GM18870 (cell line): Measurements from ENCODE around the gene ZNF484.
"Not testable (repeated sequence)": the region's sequence is repeated elsewhere in the genome, so short reads cannot be mapped to it uniquely, and the experiment has no call there.

Source experiments
- ATAC-seq: cut with Tn5 transposase; IDR thresholded peaks from one replicate; pipeline ENCODE4 v1.9.1; 2021; ENCODE audit warnings: moderate library complexity; ENCODE audit not compliant: unreplicated experiment

ZNF484 gene

DNA sequence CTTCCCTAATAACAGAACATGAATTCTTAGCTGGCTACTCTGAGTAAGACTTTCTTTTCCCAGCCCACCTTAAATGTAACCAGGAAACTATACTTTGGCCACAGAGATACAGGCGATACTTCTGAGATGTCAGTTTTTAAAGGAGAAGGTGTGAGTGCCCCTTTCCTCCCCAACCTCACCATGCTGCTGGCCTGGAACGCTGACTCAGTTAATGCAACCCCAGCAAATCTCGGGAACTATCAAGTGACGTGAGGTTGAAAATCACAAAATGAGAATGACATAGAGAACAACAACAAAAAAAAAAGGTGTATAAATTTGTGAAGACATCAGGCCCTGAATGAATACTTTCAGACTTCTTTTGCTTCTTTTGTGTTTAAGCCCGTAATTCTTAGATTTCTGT lies 13.7 kb downstream of the ZNF484 start:
- no peak for ATAC-seq

DNA sequence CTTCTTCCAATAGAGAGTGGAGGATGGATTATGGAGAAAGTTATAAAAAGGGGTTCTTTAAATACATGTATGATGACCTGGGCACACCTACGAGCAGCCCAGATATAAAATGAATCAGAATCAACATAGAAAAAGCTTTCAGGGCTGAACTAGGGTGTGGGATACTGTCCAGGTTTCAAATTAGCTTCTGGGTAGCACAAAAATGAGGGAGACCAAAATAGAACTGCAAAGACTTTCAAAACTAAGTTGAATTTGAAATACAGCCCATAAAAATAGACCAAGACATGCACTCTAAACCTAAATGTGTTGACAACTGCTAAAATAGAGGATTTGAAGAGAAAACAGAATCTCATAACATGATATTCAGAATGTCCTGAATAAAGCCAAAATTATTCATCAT lies 17.0 kb downstream of the ZNF484 start:
- ATAC-seq: no peak

DNA sequence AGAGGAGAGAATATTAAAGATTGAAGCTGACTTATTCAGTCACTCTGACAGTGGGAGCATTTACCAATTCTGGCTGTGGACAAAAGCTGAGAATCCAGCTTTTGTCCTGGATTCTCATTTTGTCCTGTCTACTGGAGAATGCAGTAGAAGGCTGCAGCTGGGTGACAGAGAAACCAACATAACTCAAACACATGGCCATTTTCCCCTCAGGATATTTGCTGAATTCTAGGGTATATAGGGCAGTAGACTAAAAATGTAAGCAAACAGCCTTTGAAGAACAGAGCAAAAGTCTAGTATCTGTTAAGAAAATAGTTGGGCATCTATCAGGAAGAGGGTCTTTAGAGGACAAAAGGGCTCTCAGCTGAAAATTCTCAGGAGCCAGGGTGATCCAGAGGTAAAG lies 20.6 kb downstream of the ZNF484 start:
- no peak for ATAC-seq

DNA sequence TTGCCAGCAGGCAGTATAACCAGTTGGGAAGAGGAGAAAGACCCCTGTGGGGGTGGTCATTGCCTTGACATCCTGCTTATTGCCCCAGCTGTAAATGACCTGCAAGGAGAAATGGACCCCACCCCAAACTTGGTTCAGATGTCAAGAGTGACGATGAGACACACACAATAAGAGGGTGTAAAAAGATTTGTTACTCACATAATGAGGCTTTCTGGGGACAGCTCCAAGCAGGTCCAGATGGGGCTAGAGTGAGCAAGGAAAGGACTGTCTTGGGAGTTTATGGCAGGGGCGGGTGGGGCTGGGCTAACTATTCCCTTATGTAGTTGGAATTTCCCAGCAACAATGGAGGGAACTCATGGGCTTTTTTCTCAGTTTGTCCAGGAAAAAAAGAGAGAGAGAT lies 24.1 kb downstream of the ZNF484 start:
- ATAC-seq: no peak

DNA sequence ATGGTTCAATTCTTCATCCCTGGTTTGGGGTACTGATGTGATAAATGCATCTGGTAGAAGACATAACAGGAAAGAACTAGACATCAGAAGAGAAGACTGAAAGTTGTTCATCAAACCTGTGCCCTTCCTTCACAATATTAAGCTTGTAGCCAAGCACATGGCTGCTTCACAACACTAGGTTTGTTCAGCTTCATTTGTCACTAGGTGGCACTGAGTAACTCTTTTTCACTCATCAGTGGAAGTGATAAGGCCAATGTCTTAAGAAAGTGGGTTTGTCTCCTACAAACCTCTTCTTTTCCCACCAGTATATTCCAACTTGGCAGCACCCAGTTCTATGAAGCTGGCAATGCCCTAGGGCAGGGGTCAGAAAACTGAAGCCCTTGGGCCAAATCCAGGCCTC lies 26.9 kb downstream of the ZNF484 start:
- no peak for ATAC-seq

DNA sequence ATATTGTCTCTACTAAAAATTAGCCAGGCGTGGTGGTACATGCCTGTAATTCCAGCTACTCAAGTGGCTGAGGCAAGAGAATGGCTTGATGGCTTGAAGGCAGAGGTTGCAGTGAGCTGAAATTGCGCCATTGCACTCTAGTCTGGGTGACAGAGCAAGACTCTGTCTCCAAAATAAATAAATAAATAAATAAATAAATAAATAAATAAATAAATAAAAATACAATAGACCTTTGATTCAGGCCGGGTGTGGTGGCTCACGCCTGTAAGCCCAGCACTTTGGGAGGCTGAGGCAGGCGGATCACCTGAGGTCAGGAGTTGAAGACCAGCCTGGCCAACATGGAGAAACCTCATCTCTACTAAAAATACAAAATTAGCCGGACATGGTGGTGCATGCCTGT lies 29.1 kb downstream of the ZNF484 start:
- not testable (repeated sequence) for ATAC-seq

DNA sequence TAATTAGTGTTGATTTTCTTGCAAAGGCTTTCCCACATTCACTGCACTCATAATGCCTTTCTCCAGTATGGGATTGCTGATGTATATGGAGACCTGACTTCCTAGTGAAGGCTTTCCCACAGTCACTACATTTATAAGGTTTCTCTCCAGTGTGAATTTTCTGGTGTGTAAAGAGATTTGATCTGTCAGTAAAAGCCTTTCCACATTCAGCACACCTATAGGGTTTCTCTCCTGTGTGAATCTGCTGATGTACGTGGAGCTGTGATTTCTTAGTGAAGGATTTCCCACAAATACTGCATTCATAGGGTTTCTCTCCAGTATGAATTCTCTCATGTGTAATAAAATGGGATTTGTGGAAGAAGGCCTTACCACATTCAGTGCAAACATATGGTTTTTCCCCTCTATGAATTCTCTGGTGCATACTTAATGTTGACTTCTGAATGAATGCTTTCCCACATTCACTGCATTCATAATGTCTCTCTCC lies 31.1 kb downstream of the ZNF484 start:
- no peak for ATAC-seq

DNA sequence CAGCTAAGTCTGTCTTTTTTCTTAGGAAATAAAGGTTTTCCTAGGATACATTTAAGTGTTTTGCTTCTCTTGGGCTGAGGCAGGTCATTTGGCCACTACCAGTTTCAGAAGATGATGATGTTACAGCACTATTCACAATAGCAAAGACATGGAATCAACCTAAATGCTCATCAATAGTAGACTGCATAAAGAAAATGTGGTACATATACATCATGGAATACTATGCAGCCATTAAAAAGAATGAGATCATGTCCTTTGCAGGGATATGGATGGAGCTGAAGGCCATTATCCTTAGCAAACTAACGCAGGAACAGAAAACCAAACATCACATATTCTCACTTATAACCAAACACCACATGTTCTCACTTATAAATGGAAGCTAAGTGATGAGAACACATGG lies 39.4 kb downstream of the ZNF484 start:
- not testable (repeated sequence) for ATAC-seq

DNA sequence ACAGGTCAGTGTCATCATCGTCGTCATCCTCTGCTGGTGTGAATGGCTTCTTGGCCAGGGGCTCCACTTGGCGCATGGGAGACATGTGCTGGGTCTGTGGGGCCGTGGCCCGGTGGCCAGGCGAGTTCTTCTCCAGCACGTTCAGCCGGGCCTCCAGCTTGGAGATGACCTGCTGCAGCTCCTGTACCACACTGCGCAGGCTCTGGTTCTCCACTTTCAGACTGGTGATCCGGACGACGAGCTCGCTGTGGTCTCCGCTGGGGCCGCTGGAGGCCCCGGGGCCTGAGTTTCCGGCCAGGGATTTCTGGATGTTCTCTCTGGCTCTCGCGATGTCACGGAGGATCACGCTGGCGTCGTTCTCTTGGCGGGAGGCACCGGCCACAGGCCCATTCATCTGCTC lies 40.6 kb downstream of the ZNF484 start:
- ATAC-seq: no peak

DNA sequence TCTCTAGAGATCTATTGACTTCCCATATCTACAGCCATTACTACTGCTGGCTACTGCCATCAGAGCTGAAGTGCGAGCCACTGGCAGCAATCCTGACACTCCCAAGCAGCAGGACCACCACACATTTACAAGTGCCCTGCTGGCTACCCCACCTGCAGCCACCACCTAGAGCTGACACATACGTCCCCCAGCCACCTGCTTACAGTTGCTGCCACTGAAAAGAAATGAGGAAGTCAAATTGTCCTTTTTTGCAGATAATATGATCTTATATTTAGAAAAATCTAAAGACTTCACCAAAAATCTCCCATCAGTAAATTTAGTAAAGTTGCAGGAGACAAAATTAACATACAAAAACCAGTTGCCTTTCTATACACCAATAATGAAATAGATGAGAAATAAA lies 48.4 kb downstream of the ZNF484 start:
- no peak for ATAC-seq

DNA sequence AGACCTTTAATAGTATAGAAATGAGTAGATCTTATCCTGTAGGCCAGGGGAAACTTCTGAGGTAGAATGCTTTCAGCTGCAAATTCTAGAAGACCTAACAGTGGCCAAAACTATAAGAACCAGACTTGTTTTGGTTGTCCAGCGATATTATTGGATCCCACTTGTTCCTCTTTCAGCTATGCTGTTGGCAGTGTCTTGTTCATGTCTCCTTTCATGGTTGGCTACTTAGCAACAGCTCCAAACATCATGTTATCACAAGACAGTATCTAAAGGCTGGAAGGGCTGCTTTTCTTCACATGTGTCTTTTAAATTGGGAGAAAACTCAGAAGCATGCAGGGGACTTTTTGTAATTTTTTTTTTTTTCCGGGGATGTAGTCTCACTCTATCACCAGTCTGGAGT lies 52.8 kb downstream of the ZNF484 start:
- not testable (repeated sequence) for ATAC-seq

DNA sequence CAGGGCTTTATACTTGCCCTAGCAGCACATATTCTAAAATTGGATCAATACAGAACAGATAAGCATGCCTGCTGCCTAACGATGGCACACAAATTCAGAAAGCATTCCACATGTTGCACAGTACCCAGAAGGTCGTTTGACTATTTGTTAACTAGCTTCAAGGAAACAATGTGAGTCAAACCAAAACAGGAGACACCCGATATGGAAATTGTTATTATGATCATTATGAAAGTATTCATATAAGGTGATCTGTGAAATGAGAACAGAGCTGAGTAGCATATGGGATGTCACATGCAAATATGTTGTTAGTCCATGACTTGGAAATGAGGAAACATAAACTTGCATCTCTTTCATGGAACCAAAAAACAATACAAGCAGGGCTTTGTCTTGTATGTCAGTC lies 56.9 kb downstream of the ZNF484 start:
- ATAC-seq: no peak

DNA sequence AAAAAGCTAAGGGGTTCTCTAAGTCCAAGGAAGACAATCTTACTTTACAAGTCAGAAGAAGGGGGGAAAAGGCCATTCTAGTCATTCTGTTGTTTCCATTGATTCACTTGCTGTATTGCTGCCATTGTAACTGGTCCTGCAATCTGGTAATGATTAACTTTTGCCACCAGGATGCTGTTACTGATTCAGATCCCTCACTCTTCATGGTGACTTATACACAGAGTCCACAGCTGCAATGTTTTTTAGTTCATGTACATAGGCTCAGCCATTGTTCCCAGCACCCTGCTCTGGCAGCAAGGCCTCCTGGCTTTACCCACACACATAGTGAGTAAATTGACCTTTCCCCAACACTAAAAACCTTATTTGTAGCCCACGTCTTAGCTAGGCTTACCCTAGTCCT lies 57.9 kb downstream of the ZNF484 start:
- ATAC-seq: not testable (repeated sequence)

DNA sequence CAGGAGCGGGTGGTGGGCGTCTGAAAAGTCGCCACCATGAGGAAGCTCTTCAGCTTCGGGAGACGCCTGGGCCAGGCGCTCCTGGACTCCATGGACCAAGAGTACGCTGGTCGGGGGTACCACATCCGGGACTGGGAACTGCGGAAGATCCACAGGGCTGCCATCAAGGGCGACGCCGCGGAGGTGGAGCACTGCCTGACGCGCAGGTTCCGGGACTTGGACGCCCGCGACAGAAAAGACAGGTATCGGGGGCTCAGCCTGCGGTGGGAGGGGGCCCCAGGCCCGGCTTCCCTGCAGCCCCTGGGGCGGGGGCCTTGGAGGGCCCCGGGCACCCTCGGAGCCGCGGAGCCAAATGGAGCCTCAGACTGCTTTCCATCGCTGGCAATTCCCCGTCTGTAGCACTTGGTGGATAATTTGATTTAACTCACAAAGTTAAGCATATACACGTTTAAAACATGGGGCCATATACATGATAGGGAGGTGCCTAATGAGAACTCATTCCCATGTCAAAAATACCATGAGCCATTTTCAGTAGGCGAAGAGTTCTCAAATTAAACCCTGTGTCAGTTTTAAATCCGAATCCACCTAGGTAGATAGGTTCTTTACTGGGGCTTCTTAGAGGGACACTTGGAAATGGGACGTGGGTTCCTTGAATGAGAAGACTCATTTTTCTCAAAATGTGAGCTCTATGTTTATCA lies 68.1 kb downstream of the ZNF484 start:
- ATAC-seq: not testable (repeated sequence)

DNA sequence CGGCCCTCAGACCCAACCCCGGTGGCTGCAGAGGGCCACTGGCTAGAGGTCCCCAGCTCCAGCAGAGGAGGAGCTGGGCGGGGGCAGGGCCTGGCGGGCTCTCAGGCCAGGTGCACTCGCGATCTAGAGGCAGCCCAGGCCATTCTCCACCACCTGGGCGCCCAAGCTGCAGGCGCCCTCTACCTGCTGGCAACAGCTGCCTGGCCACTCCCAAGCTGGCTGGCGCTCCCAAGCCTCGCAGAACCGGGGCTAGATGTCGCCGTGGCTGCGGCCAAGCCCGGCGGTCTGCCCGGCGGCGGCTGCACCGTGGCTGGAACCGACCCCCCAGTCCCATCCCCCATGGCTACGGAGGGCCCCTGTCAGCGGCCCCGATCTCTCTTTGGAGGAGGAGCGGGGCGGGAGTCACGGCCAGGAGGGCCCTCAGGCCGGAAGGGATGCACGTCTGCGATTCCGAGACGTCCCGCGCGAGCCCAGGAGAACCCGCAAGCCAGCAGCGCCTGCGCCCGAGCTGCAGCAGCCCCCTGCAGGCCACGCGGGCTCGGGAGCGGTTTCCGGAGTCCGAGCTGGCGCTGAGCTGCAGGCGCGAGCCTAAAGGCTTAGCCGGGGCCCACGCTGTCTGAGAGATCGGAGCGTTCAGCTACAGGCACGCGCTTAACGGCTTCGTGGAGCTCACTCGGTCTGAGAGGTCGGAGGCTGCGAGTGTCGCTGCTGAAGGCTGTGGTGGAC lies 68.9 kb downstream of the ZNF484 start:
- ATAC-seq: no peak

DNA sequence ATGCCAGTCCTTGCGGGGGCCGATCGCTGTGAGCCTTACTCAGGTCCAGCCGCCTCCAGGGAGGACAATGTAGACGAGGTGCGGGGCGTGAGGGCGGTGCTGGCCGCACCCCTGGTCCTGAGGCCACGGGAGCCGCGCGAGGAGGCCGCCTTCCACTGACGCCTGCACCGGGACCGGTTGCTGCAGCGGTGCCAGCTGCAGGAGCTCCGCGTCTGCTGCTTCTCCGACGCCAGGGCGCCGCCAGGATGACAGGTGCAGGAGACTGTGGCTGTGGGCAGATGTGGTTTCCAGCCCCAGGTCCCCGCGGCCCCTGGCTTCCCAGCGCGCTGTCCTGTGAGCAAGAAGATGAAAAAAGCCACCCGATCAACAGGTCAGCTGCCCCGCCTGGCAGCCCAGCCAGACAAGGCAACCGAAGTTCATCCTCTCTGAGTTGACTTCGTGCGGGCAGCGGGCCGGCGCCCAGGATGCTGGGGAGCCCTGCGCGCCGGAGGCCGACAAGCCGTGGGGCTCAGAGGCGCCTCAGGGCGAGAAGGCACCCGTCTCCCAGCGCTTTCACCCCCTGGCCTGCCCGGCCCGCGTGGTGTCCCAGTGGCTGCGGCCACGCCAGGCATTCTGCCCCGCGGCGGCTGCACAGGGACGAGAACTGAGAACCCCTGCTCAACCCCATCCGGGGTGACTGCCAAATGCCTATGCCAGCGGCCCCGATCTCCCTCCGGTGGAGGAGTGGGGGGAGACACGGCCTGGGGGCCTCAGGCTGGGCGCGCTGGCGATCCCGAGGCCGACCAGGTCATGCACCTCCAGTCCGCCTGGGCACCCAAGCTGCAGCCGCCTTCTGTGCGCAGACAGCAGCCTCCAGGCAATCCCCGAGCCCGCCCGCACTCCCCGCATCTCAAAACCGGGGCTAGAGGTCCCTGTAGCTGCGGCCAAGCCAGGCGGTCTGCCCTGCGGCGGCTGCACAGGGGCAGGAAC lies 69.8 kb downstream of the ZNF484 start:
- no peak for ATAC-seq

DNA sequence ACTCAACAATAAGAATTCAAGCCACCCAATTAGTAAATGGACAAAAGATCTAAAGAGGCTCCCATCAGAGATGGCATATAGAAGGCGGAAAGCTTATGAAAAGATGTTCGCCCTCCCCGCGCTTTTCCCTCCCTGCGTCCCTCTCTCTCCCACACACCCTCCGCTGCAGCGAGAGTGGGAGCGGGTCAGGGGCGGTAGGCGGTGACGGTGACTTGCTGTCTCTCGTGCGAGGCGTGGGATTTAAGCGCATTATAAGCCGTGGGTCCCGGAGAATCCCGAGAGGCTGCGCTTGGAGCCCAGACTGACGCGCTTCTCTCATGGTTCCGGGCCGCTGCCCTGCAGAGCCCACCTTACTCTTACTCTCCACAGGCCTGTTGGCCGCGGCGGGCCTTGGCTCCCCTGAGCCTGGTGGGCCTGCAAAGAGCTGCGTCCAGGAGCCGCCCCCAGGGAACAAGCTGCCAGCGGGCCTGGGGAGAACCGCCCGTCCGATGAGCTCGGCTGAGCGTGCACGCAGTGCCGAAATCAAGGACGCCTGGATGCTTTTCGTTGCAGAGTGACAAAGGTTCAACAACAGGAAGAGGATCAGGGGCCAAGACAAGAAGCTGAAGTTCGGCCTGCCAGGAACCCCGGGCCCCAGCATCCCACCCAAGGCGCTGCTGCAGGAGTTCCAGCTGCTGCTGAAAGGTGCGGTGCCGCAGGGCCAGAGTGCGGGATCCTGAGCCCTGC lies 70.6 kb downstream of the ZNF484 start:
- no peak for ATAC-seq

DNA sequence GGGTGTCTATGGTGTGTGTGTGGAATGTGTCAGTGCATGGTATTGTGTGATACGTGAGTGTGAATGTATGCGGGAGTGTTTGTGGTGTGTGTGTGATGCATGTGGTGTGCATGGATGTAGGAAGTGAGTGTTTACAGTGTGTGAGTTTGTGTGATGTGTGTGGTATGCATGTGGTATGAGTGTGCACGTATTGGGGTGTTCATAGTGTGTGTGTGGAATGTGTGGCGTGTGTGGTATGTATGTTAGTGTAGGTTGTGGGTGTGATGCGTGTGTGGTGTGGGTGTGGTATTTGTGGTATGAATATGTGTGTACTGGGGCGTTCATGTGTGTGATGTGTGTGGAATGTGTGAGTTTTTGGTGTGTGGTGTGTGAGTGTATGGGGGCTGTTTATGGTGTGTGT lies 73.1 kb downstream of the ZNF484 start:
- no peak for ATAC-seq

DNA sequence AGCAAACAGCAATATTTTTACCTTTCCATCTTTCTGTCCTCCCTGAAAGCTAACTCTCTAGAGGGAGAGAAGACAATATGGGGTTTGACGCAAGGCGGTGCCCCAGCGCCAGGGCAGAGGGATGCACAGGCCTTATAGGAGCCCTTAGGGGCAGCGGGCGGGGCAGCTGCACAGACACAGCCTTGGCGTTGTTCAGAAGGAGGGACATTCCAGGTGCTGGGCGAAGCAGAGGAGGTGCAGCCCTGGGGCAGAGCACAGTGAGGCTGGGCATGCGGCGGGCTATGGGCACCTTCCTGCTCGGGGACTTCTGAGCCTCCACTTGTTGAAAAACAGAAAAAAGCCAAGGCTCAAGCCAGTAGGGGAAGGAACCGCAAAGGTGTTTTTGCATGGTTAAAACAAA lies 79.5 kb downstream of the ZNF484 start:
- no peak for ATAC-seq

DNA sequence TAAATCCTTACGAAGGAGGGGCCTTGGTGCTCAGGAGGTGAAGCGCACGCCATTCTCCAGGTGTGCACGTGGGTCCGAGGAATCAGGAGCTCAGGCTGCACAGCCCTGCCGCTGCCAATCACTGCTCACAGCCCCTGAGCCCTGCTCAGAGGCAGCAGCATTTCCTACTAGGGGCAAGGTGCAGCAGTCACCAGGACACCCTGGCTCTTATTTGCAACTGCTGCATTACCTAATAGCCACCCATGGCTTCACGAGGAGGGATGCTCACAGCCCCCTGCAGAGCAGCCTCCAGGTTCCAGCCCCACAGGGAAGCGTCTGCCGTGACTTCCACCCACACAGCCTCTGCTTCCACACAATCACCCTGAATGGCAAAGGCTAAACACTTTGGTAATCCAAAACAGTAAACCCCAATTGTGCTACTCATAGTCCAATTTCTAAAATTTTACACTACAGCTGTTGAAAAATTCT lies 81.5 kb downstream of the ZNF484 start:
- not testable (repeated sequence) for ATAC-seq
